Measurements from ENCODE around the gene KLC3.
"Not testable (repeated sequence)": the region's sequence is repeated elsewhere in the genome, so short reads cannot be mapped to it uniquely, and the experiment has no call there.

KLC3 gene

GRCh38 chr19:45340232-45340898, at the start of gene KLC3:
KLC3 (plus strand) TSS chr19:45340750; CDS start chr19:45345542, 4,792 bp downstream.
- FAIRE-seq, result no peak

- no peak for FAIRE-seq
Observed at GRCh38 chr19:45291834-45292233, 48.7 kb upstream of the KLC3 start.

GRCh38 chr19:45293682-45294081, 46.9 kb upstream of the KLC3 start:
- FAIRE-seq, result no peak

- no peak for FAIRE-seq
Observed at GRCh38 chr19:45294291-45295029, 46.1 kb upstream of the KLC3 start.

- no peak for FAIRE-seq
Observed at GRCh38 chr19:45295873-45296272, 44.7 kb upstream of the KLC3 start.

- no peak for FAIRE-seq
Observed at GRCh38 chr19:45296355-45296754, 44.2 kb upstream of the KLC3 start.

- FAIRE-seq, result no peak
Observed at GRCh38 chr19:45297674-45298073, 42.9 kb upstream of the KLC3 start.

GRCh38 chr19:45298264-45298663, 42.3 kb upstream of the KLC3 start:
- no peak for FAIRE-seq

GRCh38 chr19:45299719-45300118, 40.8 kb upstream of the KLC3 start:
- no peak for FAIRE-seq

- no peak for FAIRE-seq
Observed at GRCh38 chr19:45302416-45302815, 38.1 kb upstream of the KLC3 start.

GRCh38 chr19:45303269-45304060, 37.1 kb upstream of the KLC3 start:
- no peak for FAIRE-seq

- FAIRE-seq, result no peak
Observed at GRCh38 chr19:45304141-45304926, 36.2 kb upstream of the KLC3 start.

GRCh38 chr19:45305007-45305406, 35.5 kb upstream of the KLC3 start:
- FAIRE-seq, result no peak

GRCh38 chr19:45305421-45305820, 35.1 kb upstream of the KLC3 start:
- no peak for FAIRE-seq

- FAIRE-seq, result no peak
Observed at GRCh38 chr19:45306040-45306439, 34.5 kb upstream of the KLC3 start.

- FAIRE-seq, result no peak
Observed at GRCh38 chr19:45306518-45307027, 34.0 kb upstream of the KLC3 start.

- no peak for FAIRE-seq
Observed at GRCh38 chr19:45307361-45307760, 33.2 kb upstream of the KLC3 start.

- not testable (repeated sequence) for FAIRE-seq
Observed at GRCh38 chr19:45309322-45309721, 31.2 kb upstream of the KLC3 start.

- FAIRE-seq, result no peak
Observed at GRCh38 chr19:45311621-45312020, 28.9 kb upstream of the KLC3 start.

- not testable (repeated sequence) for FAIRE-seq
Observed at GRCh38 chr19:45312285-45312684, 28.3 kb upstream of the KLC3 start.

- FAIRE-seq, result no peak
Observed at GRCh38 chr19:45314708-45315245, 25.8 kb upstream of the KLC3 start.

GRCh38 chr19:45315304-45315703, 25.2 kb upstream of the KLC3 start:
- FAIRE-seq, result no peak

All from TTC549 (cell line).